ENCODE data around the gene ERGIC3. TPM values are rescaled to one million over a fixed set of nuclear protein-coding genes. Genes with fewer than 3 reads are reported as not detected.

The ERGIC3 gene
- total and polyA plus RNA-seq, 10 donors = 127 to 179 (median 147) TPM

DNA sequence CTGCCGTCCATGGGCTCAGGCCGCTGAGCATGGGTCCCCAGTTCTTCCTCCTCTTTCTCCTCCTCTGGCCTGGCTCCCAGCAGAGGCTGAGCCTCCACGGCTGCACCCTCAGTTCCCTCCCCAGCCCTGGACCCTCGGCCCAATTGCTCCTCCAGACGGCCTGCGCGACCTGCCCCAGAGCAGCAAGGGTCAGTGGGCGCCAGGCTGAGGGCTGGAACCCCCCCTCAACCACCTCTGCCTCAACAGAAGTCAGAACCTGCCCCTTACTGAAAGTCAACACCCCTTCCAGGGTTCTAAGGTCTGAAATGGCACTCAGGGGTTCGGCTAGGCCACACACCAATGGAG, 57.9 kb downstream of the ERGIC3 start:
- Histone ChIP-seq H3K9me3 (no peaks in the 10 kb centered on the region), H3K4me1 (peaks cover 8 to 23% (median 19%) of the 10 kb centered on the region in 6 donors), H3K4me3 (no peak overlapping the region), H3K36me3 (no peaks in the 10 kb centered on the region), H3K27me3 (replicated peaks in 1 of 7) (peaks cover 0 to 44% (median 23%) of the 10 kb centered on the region in 7 donors), H3K27ac (no peak overlapping the region)
- DNase-seq = no peak
- intact Hi-C loops (cut with DNase I; ENCODE audit: low total_unique reads) = no loop called here
- TF ChIP-seq POLR2A (IDR thresholded peaks at IDR 0.05) (no peak), POLR2AphosphoS5 (IDR thresholded peaks at IDR 0.05) (no peak)
- TF ChIP-seq, protein P1, sequence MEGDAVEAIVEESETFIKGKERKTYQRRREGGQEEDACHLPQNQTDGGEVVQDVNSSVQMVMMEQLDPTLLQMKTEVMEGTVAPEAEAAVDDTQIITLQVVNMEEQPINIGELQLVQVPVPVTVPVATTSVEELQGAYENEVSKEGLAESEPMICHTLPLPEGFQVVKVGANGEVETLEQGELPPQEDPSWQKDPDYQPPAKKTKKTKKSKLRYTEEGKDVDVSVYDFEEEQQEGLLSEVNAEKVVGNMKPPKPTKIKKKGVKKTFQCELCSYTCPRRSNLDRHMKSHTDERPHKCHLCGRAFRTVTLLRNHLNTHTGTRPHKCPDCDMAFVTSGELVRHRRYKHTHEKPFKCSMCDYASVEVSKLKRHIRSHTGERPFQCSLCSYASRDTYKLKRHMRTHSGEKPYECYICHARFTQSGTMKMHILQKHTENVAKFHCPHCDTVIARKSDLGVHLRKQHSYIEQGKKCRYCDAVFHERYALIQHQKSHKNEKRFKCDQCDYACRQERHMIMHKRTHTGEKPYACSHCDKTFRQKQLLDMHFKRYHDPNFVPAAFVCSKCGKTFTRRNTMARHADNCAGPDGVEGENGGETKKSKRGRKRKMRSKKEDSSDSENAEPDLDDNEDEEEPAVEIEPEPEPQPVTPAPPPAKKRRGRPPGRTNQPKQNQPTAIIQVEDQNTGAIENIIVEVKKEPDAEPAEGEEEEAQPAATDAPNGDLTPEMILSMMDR (IDR thresholded peaks at IDR 0.05 in 8 of 11, conservative IDR thresholded peaks at IDR 0.05 in 3 of 11) = no peak
- 90 to 95% (median 92%) methylated on average over 3 to 9 of the region's 9 CpGs for WGBS, 5 donors

DNA sequence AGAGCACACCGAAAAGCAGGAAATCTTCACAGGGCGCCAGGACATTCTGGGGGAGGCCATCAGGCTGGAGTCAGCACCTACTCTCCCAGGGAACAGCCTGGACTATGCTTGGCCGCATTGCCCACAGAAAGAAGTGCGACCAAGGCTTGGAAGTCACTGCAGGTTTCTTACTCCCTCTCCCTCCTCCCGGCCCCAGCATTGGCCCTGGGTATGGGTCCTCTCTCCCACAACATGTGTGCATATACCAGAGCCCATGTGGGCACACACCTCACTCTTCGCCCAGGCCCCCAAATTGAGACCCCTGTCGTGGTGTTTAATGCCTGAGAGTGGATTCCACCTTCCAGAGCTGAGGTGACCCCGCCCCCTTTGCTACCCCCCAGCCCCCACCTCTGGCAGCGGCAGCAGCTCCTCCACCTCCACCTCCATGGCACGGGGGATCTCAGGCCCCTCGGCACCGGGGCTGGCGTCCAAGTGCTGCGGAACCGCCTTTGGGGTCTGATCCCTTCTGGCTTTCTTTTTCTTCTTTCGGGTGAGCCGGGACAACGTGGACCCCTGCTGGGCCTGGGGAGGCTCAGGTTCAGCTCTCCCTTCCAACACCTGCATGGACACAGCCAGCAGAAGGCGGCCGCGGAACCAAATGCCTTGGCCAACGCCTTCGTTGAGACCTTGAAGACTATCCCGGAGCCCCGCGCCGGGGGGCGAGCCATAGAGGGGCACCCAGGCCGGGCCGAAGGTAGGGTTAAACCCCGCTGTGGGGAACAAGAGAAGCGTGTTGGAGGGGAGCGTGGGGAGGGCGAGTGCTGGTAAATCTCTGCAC, 58.5 kb downstream of the ERGIC3 start:
- no peak for DNase-seq
- H3K36me3 ChIP-seq = no peaks in the 10 kb centered on the region
- peak overlapping the region; percentile 22 to 72 (median 46) for H3K4me3 ChIP-seq
- intact Hi-C loops (cut with DNase I; ENCODE audit: low total_unique reads) = no loop called here
- H3K4me1 ChIP-seq = peaks cover 8 to 23% (median 19%) of the 10 kb centered on the region in 6 donors
- peaks cover 0 to 44% (median 23%) of the 10 kb centered on the region in 7 donors for H3K27me3 ChIP-seq (replicated peaks in 1 of 7)
- whole genome bisulfite sequencing, 5 donors = 27 to 44% (median 28%) methylated on average over 22 to 34 of the region's 34 CpGs
- H3K27ac ChIP-seq = peak overlapping the region in 1 of 8 donors; percentile 56
- no peaks in the 10 kb centered on the region for H3K9me3 ChIP-seq
- no peak for TF ChIP-seq POLR2A (IDR thresholded peaks at IDR 0.05)
- TF ChIP-seq, protein P1 (IDR thresholded peaks at IDR 0.05 in 8 of 11, conservative IDR thresholded peaks at IDR 0.05 in 3 of 11) = no peak
- no peak for TF ChIP-seq POLR2AphosphoS5 (IDR thresholded peaks at IDR 0.05)

DNA sequence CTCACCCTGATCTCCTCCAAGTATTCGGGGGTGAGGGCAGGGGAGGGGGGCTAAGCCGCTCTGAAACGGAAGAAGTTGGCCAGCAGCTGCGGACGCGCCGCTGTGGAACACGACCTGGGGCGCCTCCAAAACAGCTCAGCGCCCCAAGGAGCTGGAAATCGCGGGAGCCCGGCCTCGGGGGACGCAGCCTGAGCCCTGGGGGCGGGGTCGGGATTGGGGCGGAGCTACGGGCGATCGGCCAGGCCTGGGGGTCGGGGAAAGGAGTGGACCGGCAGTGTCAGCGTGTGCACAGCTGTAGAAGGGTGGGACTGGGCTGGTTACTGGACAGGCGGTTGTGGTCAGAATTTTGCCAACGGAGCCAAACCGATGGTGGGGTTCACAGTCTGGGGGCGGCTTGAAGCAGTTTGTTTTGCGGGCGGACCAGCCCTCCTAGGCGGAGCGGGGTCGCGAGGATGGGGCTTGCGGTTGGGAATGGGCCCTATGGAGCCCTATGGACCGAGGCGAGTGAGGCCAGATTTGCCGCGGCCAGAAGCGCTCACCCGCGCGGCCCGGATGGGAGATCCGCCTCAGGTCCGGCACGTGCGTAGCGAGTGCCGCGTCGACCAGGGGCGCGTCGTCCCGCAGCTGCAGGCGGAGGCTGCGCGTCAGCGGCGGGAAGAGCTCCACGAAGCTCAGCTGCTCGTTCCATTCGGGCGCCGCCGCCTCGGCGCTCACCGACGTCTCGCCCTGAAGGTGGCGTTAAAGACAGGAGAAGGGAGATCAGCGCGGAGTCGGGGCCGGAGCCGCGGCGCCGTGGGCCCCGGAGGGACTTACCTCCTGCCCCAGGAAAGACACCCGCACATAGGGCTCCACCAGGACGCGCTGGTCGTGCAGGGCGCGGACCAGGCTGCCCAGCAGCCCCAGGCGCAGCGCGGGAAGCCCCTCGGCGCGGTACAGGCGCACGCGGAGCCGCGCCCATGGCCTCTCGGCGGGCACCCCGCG, 59.4 kb downstream of the ERGIC3 start:
- intact Hi-C loops (cut with DNase I; ENCODE audit: low total_unique reads) = no loop called here
- Histone ChIP-seq H3K27me3 (replicated peaks in 1 of 7) (peaks cover 0 to 44% (median 23%) of the 10 kb centered on the region in 7 donors), H3K27ac (peak overlapping the region in 2 of 8 donors; percentile 17 to 56), H3K9me3 (no peaks in the 10 kb centered on the region), H3K4me3 (peak overlapping the region; percentile 22 to 72 (median 46)), H3K36me3 (no peaks in the 10 kb centered on the region), H3K4me1 (peaks cover 8 to 23% (median 19%) of the 10 kb centered on the region in 6 donors)
- DNase-seq = peak; percentile 94
- WGBS, 5 donors = 1 to 2% (median 1%) methylated on average over 45 to 103 of the region's 103 CpGs
- TF ChIP-seq, protein P1 (IDR thresholded peaks at IDR 0.05 in 8 of 11, conservative IDR thresholded peaks at IDR 0.05 in 3 of 11) = peak in 10 of 11 experiments; percentile 31 to 72 (median 54)
- TF ChIP-seq POLR2A (IDR thresholded peaks at IDR 0.05) = no peak
- TF ChIP-seq POLR2AphosphoS5 (IDR thresholded peaks at IDR 0.05) = peak; percentile 78 to 84 (median 78)
